HepG2 (cell line): ENCODE measurements around the gene C1orf21. TPM values are rescaled to one million over a fixed set of nuclear protein-coding genes. Genes with fewer than 3 reads are reported as not detected.

Experiments
- ATAC-seq: fragments of 200-7000 bp; cut with Tn5 transposase; 3 replicates; pipeline ENCODE4 v1.9.1; 2020; ENCODE audit warnings: mild to moderate bottlenecking, moderate library complexity
- BruUV-seq: library from RNA; stranded (reverse); fragments of 400-500 nt; replicated peaks from 2 replicates; lab custom pipeline; 2021; lab: Mats Ljungman, UMichigan
- CTCF ChIA-PET: fragments of 300-600 bp; formaldehyde crosslinking; extraction: SDS; loops from one replicate; lab custom pipeline; 2021; ENCODE audit warnings: low total read pairs, inconsistent platforms, low intra/inter-chr PET ratio; lab: Yijun Ruan, JAX
- POLR2A ChIA-PET: fragments of 350-600 bp; sonication (Branson Sonifier 250); formaldehyde crosslinking; loops from one replicate; lab custom pipeline; 2020; ENCODE audit warnings: antibody characterized with exemption, inconsistent platforms; lab: Yijun Ruan, JAX
- DNase-seq: peaks from one replicate; pipeline ENCODE4 v3.0.0-alpha.2; 2015; ENCODE audit warnings: low spot score
- FAIRE-seq: peaks from 3 replicates; lab custom pipeline; 2011; peaks lifted over from hg19 to GRCh38; lab: Jason Lieb, UNC
- H2AFZ ChIP-seq: one replicate; pipeline ENCODE4 v1.6.1; 2011; ENCODE audit warnings: low read length, inconsistent platforms
- H3K27ac ChIP-seq: fragments of 300-600 bp; 3 replicates; pipeline ENCODE4 v1.8.0; 2011; ENCODE audit warnings: mixed run types, mild to moderate bottlenecking, mixed read lengths, low read length, inconsistent platforms; ENCODE audit not compliant: insufficient read depth; ENCODE audit errors: extremely low read length
- H3K27me3 ChIP-seq, 2 experiments: fragments of 200-600 bp in 1 of 2; 2 replicates in 1 of 2; 3 replicates in 1 of 2; pipeline versions ENCODE4 v1.6.0 to v1.8.0; 2011; ENCODE audit warnings: low read length in 2 of 2, mild to moderate bottlenecking in 2 of 2, moderate library complexity in 2 of 2, inconsistent platforms in 1 of 2; ENCODE audit not compliant: insufficient read depth in 2 of 2, control insufficient read depth in 1 of 2
- H3K36me3 ChIP-seq, 2 experiments: fragments of 200-600 bp in 1 of 2; replicated peaks in 1 of 2; 2 replicates in 1 of 2; 3 replicates in 1 of 2; pipeline versions ENCODE4 v1.5.1 to v1.8.0; 2011; ENCODE audit warnings: low read length in 2 of 2, inconsistent platforms in 1 of 2; ENCODE audit not compliant: insufficient read depth in 2 of 2, control insufficient read depth in 1 of 2
- H3K4me1 ChIP-seq: 2 replicates; pipeline ENCODE4 v1.5.1; 2012; ENCODE audit warnings: low read length, inconsistent platforms; ENCODE audit not compliant: insufficient read depth
- H3K4me2 ChIP-seq: 2 replicates; pipeline ENCODE4 v1.6.0; 2011; ENCODE audit warnings: low read depth, low read length, inconsistent platforms
- H3K4me3 ChIP-seq, 3 experiments: fragments of 200-600 bp in 1 of 3; sonication (generic), shearing (Covaris generic) in 1 of 3; replicated peaks in 1 of 3; 2 replicates each; pipeline ENCODE4 v1.5.1; 2011 to 2016; ENCODE audit warnings: low read length in 3 of 3, inconsistent platforms in 2 of 3, low read depth in 2 of 3, mild to moderate bottlenecking in 2 of 3, control low read depth in 1 of 3, mixed read lengths in 1 of 3; ENCODE audit not compliant: insufficient read depth in 1 of 3
- H3K79me2 ChIP-seq: one replicate; pipeline ENCODE4 v1.6.1; 2011; ENCODE audit warnings: low read length, inconsistent platforms; ENCODE audit not compliant: insufficient read depth
- H3K9ac ChIP-seq: 2 replicates; pipeline ENCODE4 v1.6.0; 2011; ENCODE audit warnings: mild to moderate bottlenecking, low read depth, low read length, inconsistent platforms; ENCODE audit not compliant: insufficient read depth
- H3K9me3 ChIP-seq: 2 replicates; pipeline ENCODE4 v1.5.1; 2012; ENCODE audit warnings: mild to moderate bottlenecking, low read length
- H4K20me1 ChIP-seq: 2 replicates; pipeline ENCODE4 v1.6.0; 2011; ENCODE audit warnings: inconsistent platforms, mild to moderate bottlenecking, low read length, moderate library complexity; ENCODE audit not compliant: insufficient read depth
- CEBPB ChIP-seq: IDR thresholded peaks from 2 replicates; pipeline ENCODE4 v1.6.1; 2011; ENCODE audit warnings: low read depth, low read length, improper control_type of control experiment, borderline replicate concordance
- GTF2F1 ChIP-seq: fragments of 150-350 bp; IDR thresholded peaks from 2 replicates; pipeline ENCODE4 v1.6.1; 2014; ENCODE audit warnings: low read length
- HOXD1 ChIP-seq: sonication (generic); formaldehyde crosslinking; IDR thresholded peaks from 2 replicates; pipeline ENCODE4 v1.5.0; 2020; ENCODE audit warnings: missing genetic modification reagents
- NBN ChIP-seq: fragments of 450-650 bp; conservative IDR thresholded peaks from 2 replicates; pipeline ENCODE4 v1.6.1; 2017
- PCBP2 ChIP-seq: fragments of 200-400 bp; formaldehyde crosslinking; optimal IDR thresholded peaks from 2 replicates; pipeline ENCODE3; 2018; ENCODE audit warnings: low read length, low read depth; ENCODE audit not compliant: poor library complexity, severe bottlenecking
- POLR2AphosphoS2 ChIP-seq: IDR thresholded peaks from 2 replicates; pipeline ENCODE4 v1.6.1; 2011; ENCODE audit warnings: low read depth, low read length, improper control_type of control experiment
- TCF7L2 ChIP-seq: IDR thresholded peaks from 2 replicates; pipeline ENCODE4 v1.6.1; 2011; ENCODE audit warnings: mild to moderate bottlenecking, low read depth, low read length, moderate library complexity
- ZMYM4 ChIP-seq: sonication (generic); formaldehyde crosslinking; IDR thresholded peaks from 2 replicates; pipeline ENCODE4 v1.8.1; 2023; ENCODE audit warnings: mild to moderate bottlenecking, missing genetic modification reagents
- ZNF572 ChIP-seq: sonication (generic); formaldehyde crosslinking; IDR thresholded peaks from 2 replicates; pipeline ENCODE4 v1.5.1; 2020; ENCODE audit warnings: mild to moderate bottlenecking, missing genetic modification reagents
- WGBS: methylation state at CpG from one replicate; pipeline ENCODE4 v1.1.6; 2017; ENCODE audit warnings: low lambda C conversion rate; 5-methylcytosine and 5-hydroxymethylcytosine counted together
- in situ Hi-C: cut with HindIII; loops from 2 replicates; pipeline ENCODE4 v1.10.0; 2017; ENCODE audit warnings: low pct_unique_long_range_greater_than_20kb; ENCODE audit not compliant: extremely low pct_ligation_motif_present
- intact Hi-C: fragments of 100-400 bp; cut with micrococcal nuclease; formaldehyde crosslinking; loops from one replicate; pipeline ENCODE4 v1.10.0; 2022; ENCODE audit not compliant: unreplicated experiment
- polyA plus RNA-seq, 8 experiments: library from polyadenylated mRNA; depleted of rRNA in 3 of 8; stranded (reverse) in 7 of 8; unstranded in 1 of 8; fragments of >200 nt; fragmentation: Illumina TruSeq in 4 of 8; extraction: Trizol in 4 of 8; gene quantifications; 2 replicates each; pipeline versions ENCODE4 v1.2.1 to v1.2.3, GENCODE V29; 2011 to 2016; ENCODE audit warnings: low read depth in 4 of 8, missing spikeins in 1 of 8, mixed read lengths in 1 of 8; ENCODE audit not compliant: insufficient read depth in 1 of 8
- total RNA-seq, 5 experiments: library from RNA; depleted of rRNA; stranded (reverse); fragments of >200 nt; fragmentation: Illumina TruSeq; extraction: Trizol; gene quantifications; 2 replicates each; pipeline ENCODE4 v1.2.3, GENCODE V29; 2016; ENCODE audit warnings: low read depth in 1 of 5
- TF ChIP-seq, protein P1 (sequence below): IDR thresholded peaks from 2 replicates; pipeline ENCODE4 v1.6.1; 2016; ENCODE audit warnings: control low read depth
- TF ChIP-seq, protein P2 (sequence below): sonication (generic); formaldehyde crosslinking; IDR thresholded peaks from 2 replicates; pipeline ENCODE4 v1.5.0; 2020; ENCODE audit warnings: missing genetic modification reagents
- TF ChIP-seq, protein P3 (sequence below): sonication (generic); formaldehyde crosslinking; IDR thresholded peaks from 2 replicates; pipeline ENCODE4 v1.8.0; 2022; ENCODE audit warnings: missing genetic modification reagents, low read depth, mild to moderate bottlenecking, borderline replicate concordance

The C1orf21 gene
- total and polyA plus RNA-seq, 2 of the 13 experiments (the other 11 are each of a cell fraction or from before 2014, with no cell fraction given): not detected

DNA sequence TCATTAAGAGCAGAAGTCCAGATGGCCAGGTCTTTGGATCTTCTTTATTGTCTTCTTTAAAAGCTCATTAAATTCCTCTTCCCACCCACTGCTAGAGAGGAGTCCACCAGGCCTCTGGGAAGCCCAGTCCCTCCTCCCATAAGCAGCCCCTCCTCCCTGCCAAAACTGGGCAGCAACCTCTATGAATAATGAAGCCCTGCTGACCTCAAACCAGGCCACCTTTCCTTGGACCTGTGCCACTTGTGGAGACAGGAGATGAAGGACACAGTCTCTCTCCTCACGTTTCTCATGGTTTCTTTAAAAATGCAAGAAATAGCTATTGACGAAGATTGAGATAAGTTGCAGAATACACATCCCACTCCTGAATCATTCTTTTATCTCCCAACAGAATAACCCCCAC, 255.1 kb downstream of the C1orf21 start:
- Histone ChIP-seq H3K27ac (no peak overlapping the region), H3K4me2 (no peak overlapping the region), H3K4me3 (no peak overlapping the region), H3K4me1 (no peaks in the 10 kb centered on the region), H4K20me1 (no peaks in the 10 kb centered on the region), H3K27me3 (no peaks in the 10 kb centered on the region; a peak in 2 of 5 replicates), H3K9me3 (no peaks in the 10 kb centered on the region), H3K36me3 (no peaks in the 10 kb centered on the region), H2AFZ (no peak overlapping the region), H3K79me2 (no peaks in the 10 kb centered on the region), H3K9ac (no peak overlapping the region)
- 0% methylated on average over 2 of the region's 2 CpGs for WGBS
- TF ChIP-seq, protein P1, sequence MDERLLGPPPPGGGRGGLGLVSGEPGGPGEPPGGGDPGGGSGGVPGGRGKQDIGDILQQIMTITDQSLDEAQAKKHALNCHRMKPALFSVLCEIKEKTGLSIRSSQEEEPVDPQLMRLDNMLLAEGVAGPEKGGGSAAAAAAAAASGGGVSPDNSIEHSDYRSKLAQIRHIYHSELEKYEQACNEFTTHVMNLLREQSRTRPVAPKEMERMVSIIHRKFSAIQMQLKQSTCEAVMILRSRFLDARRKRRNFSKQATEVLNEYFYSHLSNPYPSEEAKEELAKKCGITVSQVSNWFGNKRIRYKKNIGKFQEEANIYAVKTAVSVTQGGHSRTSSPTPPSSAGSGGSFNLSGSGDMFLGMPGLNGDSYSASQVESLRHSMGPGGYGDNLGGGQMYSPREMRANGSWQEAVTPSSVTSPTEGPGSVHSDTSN (CRISPR knock-in tag): no peak
- TF ChIP-seq, protein P2, sequence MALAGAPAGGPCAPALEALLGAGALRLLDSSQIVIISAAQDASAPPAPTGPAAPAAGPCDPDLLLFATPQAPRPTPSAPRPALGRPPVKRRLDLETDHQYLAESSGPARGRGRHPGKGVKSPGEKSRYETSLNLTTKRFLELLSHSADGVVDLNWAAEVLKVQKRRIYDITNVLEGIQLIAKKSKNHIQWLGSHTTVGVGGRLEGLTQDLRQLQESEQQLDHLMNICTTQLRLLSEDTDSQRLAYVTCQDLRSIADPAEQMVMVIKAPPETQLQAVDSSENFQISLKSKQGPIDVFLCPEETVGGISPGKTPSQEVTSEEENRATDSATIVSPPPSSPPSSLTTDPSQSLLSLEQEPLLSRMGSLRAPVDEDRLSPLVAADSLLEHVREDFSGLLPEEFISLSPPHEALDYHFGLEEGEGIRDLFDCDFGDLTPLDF (CRISPR knock-in tag): no peak
- TF ChIP-seq PCBP2: no peak
- no peak for TF ChIP-seq HOXD1
- TF ChIP-seq, protein P3, sequence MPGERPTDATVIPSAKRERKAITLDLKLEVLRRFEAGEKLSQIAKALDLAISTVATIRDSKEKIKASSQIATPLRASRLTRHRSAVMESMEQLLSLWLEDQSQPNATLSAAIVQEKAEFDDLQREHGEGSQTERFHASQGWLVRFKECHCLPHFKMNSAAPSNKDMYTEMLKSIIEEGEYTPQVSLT (CRISPR knock-in tag): no peak
- no peak for TF ChIP-seq POLR2AphosphoS2
- no peak for TF ChIP-seq GTF2F1
- TF ChIP-seq CEBPB: no peak
- TF ChIP-seq NBN: no peak
- TF ChIP-seq TCF7L2: no peak
- TF ChIP-seq ZMYM4 (CRISPR knock-in tag): no peak
- no peak for TF ChIP-seq ZNF572 (CRISPR knock-in tag)
- intact Hi-C loops: no loop called here
- in situ Hi-C loops: no loop called here
- ChIA-PET POLR2A (no interaction called here), CTCF (no interaction called here)
- no TSS peak for BruUV-seq
- FAIRE-seq (no peak), DNase-seq (no peak), ATAC-seq (no peak)
